H9 (cell line): Measurements from ENCODE around the gene VASP. TPM values are rescaled to one million over a fixed set of nuclear protein-coding genes. Genes with fewer than 3 reads are reported as not detected.

Experiments
- DNase-seq: peaks from one replicate; pipeline ENCODE4 v3.0.0-alpha.2; 2017
- H2AFZ ChIP-seq: one replicate; pipeline ENCODE4 v1.6.1; 2013; ENCODE audit warnings: mild to moderate bottlenecking, low read length, control low read depth, moderate library complexity
- H2AK5ac ChIP-seq: 2 replicates; pipeline ENCODE4 v1.6.1; 2013; ENCODE audit warnings: low read length, control low read depth, mixed read lengths; ENCODE audit not compliant: insufficient read length
- H2BK120ac ChIP-seq: one replicate; pipeline ENCODE4 v1.6.1; 2013; ENCODE audit warnings: low read depth, mild to moderate bottlenecking, low read length, control low read depth, inconsistent platforms; ENCODE audit not compliant: poor library complexity, severe bottlenecking
- H2BK12ac ChIP-seq: 2 replicates; pipeline ENCODE4 v1.6.1; 2013; ENCODE audit warnings: low read length, control low read depth, mixed read lengths, low read depth; ENCODE audit not compliant: insufficient read length
- H2BK15ac ChIP-seq: 2 replicates; pipeline ENCODE4 v1.6.1; 2013; ENCODE audit warnings: low read depth, low read length, control low read depth
- H2BK20ac ChIP-seq: one replicate; pipeline ENCODE4 v1.6.1; 2013; ENCODE audit warnings: low read depth, mild to moderate bottlenecking, low read length, control low read depth, inconsistent platforms; ENCODE audit not compliant: poor library complexity, severe bottlenecking
- H2BK5ac ChIP-seq: 2 replicates; pipeline ENCODE4 v1.6.1; 2013; ENCODE audit warnings: low read length, control low read depth, mixed read lengths; ENCODE audit not compliant: insufficient read length
- H3K14ac ChIP-seq: 2 replicates; pipeline ENCODE4 v1.6.1; 2013; ENCODE audit warnings: low read length, control low read depth; ENCODE audit not compliant: insufficient read depth
- H3K18ac ChIP-seq: 2 replicates; pipeline ENCODE4 v1.6.1; 2013; ENCODE audit warnings: low read depth, mild to moderate bottlenecking, mixed read lengths, low read length, control low read depth; ENCODE audit not compliant: insufficient read length
- H3K23ac ChIP-seq: 2 replicates; pipeline ENCODE4 v1.6.1; 2013; ENCODE audit warnings: low read length, control low read depth, mixed read lengths, low read depth; ENCODE audit not compliant: insufficient read length
- H3K23me2 ChIP-seq: 2 replicates; pipeline ENCODE4 v1.6.1; 2013; ENCODE audit warnings: low read depth, mild to moderate bottlenecking, mixed read lengths, low read length, control low read depth; ENCODE audit not compliant: insufficient read length, poor library complexity, severe bottlenecking
- H3K27ac ChIP-seq: 2 replicates; pipeline ENCODE4 v1.5.1; 2013; ENCODE audit warnings: low read length, control low read depth, mixed read lengths, low read depth; ENCODE audit not compliant: insufficient read length
- H3K27me3 ChIP-seq: 2 replicates; pipeline ENCODE4 v1.6.1; 2013; ENCODE audit warnings: low read length, control low read depth, inconsistent platforms; ENCODE audit not compliant: insufficient read depth
- H3K4ac ChIP-seq: 2 replicates; pipeline ENCODE4 v1.6.1; 2013; ENCODE audit warnings: low read depth, mild to moderate bottlenecking, control low read depth, inconsistent platforms, low read length, moderate library complexity
- H3K4me1 ChIP-seq: 2 replicates; pipeline ENCODE4 v1.6.1; 2013; ENCODE audit warnings: low read length, control low read depth, inconsistent platforms; ENCODE audit not compliant: insufficient read depth
- H3K4me2 ChIP-seq: 2 replicates; pipeline ENCODE4 v1.6.1; 2013; ENCODE audit warnings: low read length, control low read depth, mixed read lengths; ENCODE audit not compliant: insufficient read length, insufficient read depth
- H3K56ac ChIP-seq: 2 replicates; pipeline ENCODE4 v1.6.1; 2013; ENCODE audit warnings: low read depth, mild to moderate bottlenecking, mixed read lengths, low read length, control low read depth; ENCODE audit not compliant: insufficient read length
- H3K79me1 ChIP-seq: 2 replicates; pipeline ENCODE4 v1.6.1; 2013; ENCODE audit warnings: low read depth, mild to moderate bottlenecking, moderate library complexity, low read length, control low read depth, inconsistent platforms; ENCODE audit not compliant: insufficient read depth, poor library complexity, severe bottlenecking
- H3K79me2 ChIP-seq: 2 replicates; pipeline ENCODE4 v1.6.1; 2013; ENCODE audit warnings: low read length, control low read depth, inconsistent platforms; ENCODE audit not compliant: insufficient read depth
- H3K9ac ChIP-seq: 2 replicates; pipeline ENCODE4 v1.6.1; 2013; ENCODE audit warnings: low read length, control low read depth, mixed read lengths; ENCODE audit not compliant: insufficient read length; ENCODE audit errors: extremely low read depth
- H3K9me3 ChIP-seq: one replicate; pipeline ENCODE4 v1.6.1; 2013; ENCODE audit warnings: low read depth, low read length, inconsistent platforms; ENCODE audit not compliant: control insufficient read depth
- H3T11ph ChIP-seq: one replicate; pipeline ENCODE4 v1.6.1; 2013; ENCODE audit warnings: mild to moderate bottlenecking, low read length, control low read depth, inconsistent platforms
- H4K20me1 ChIP-seq: one replicate; pipeline ENCODE4 v1.6.1; 2013; ENCODE audit not compliant: control insufficient read depth, insufficient read length, insufficient read depth
- H4K5ac ChIP-seq: 2 replicates; pipeline ENCODE4 v1.6.1; 2013; ENCODE audit warnings: low read depth, mild to moderate bottlenecking, mixed read lengths, low read length, control low read depth; ENCODE audit not compliant: insufficient read length
- H4K8ac ChIP-seq: replicated peaks from 2 replicates; pipeline ENCODE4 v1.6.1; 2013; ENCODE audit warnings: low read length, control low read depth, mixed read lengths, low read depth; ENCODE audit not compliant: insufficient read length
- H4K91ac ChIP-seq: 2 replicates; pipeline ENCODE4 v1.6.1; 2013; ENCODE audit warnings: low read depth, mild to moderate bottlenecking, moderate library complexity, mixed read lengths, low read length, control low read depth; ENCODE audit not compliant: insufficient read length
- H3K27ac Mint-ChIP-seq, 3 experiments: 2 replicates in 2 of 3; 3 replicates in 1 of 3; pipeline ENCODE4 v1.8.0; 2020 to 2021; ENCODE audit warnings: mixed read lengths in 3 of 3, mild to moderate bottlenecking in 1 of 3, moderate library complexity in 1 of 3
- H3K27me3 Mint-ChIP-seq: 2 replicates; pipeline ENCODE4 v1.8.0; 2021; ENCODE audit warnings: low read depth, mild to moderate bottlenecking, moderate library complexity, mixed read lengths
- H3K36me3 Mint-ChIP-seq, 3 experiments: 2 replicates in 2 of 3; 3 replicates in 1 of 3; pipeline ENCODE4 v1.8.0; 2020 to 2021; ENCODE audit warnings: low read depth in 3 of 3, mixed read lengths in 3 of 3; ENCODE audit not compliant: insufficient read depth in 1 of 3
- H3K4me1 Mint-ChIP-seq, 2 experiments: 2 replicates each; pipeline ENCODE4 v1.8.0; 2020; ENCODE audit warnings: mixed read lengths in 2 of 2
- H3K4me3 Mint-ChIP-seq, 2 experiments: 2 replicates in 1 of 2; 3 replicates in 1 of 2; pipeline ENCODE4 v1.8.0; 2020 to 2021; ENCODE audit warnings: mild to moderate bottlenecking in 2 of 2, mixed read lengths in 2 of 2, moderate library complexity in 1 of 2
- H3K9me3 Mint-ChIP-seq, 2 experiments: 2 replicates in 1 of 2; 3 replicates in 1 of 2; pipeline ENCODE4 v1.8.0; 2020; ENCODE audit warnings: mild to moderate bottlenecking in 2 of 2, mixed read lengths in 2 of 2, moderate library complexity in 1 of 2
- CTCF ChIP-seq: fragments of 200-600 bp; sonication (generic); conservative IDR thresholded peaks from 3 replicates; pipeline ENCODE4 v1.8.0; 2021; ENCODE audit warnings: antibody characterized with exemption, mild to moderate bottlenecking
- WGBS: extraction: QIAGEN DNeasy Blood & Tissue Kit; methylation state at CpG from one replicate; pipeline ENCODE4 v1.1.7; 2013; ENCODE audit warnings: missing lambda C conversion rate, low lambda C conversion rate, mixed read lengths; ENCODE audit not compliant: insufficient read length; ENCODE audit errors: extremely low coverage; 5-methylcytosine and 5-hydroxymethylcytosine counted together
- total RNA-seq: library from RNA; stranded (reverse); gene quantifications from 2 replicates; pipeline ENCODE4 v1.2.1, GENCODE V29; 2021

The VASP gene
- total RNA-seq, 1 experiment from 2014 or later, result 157 TPM

- Mint-ChIP-seq H3K9me3 (no peaks in the 10 kb centered on the region), H3K4me3 (no peak overlapping the region), H3K27me3 (peaks cover 1% of the 10 kb centered on the region; the same call in 1 of the 2 replicates), H3K4me1 (peaks cover 22 to 26% of the 10 kb centered on the region in 2 experiments), H3K36me3 (no peaks in the 10 kb centered on the region; a peak in 1 of 7 replicates), H3K27ac (no peak overlapping the region)
- Histone ChIP-seq H3K4ac (no peak overlapping the region), H2BK120ac (no peak overlapping the region), H3K79me2 (no peaks in the 10 kb centered on the region), H3K4me2 (no peak overlapping the region), H3K23ac (no peak overlapping the region), H4K91ac (no peak overlapping the region), H2AFZ (no peak overlapping the region), H2AK5ac (no peak overlapping the region), H3K27ac (no peak overlapping the region), H4K20me1 (no peaks in the 10 kb centered on the region), H2BK5ac (no peak overlapping the region), H3K23me2 (no peaks in the 10 kb centered on the region), H3K56ac (no peak overlapping the region), H3K9me3 (no peaks in the 10 kb centered on the region), H2BK20ac (no peak overlapping the region), H3K9ac (no peak overlapping the region), H2BK12ac (no peak overlapping the region), H4K8ac (no peak overlapping the region), H3K14ac (no peak overlapping the region), H2BK15ac (no peak overlapping the region), H3K79me1 (no peaks in the 10 kb centered on the region), H3K4me1 (peaks cover 6% of the 10 kb centered on the region; the same call in 1 of the 2 replicates), H3K18ac (no peak overlapping the region), H3K27me3 (no peaks in the 10 kb centered on the region), H3T11ph (no peak overlapping the region), H4K5ac (no peak overlapping the region)
- WGBS, result no CpG with 5 or more reads among the region's 5 CpGs
- DNase-seq, result no peak
- no peak for TF ChIP-seq CTCF
These were observed 67.9 kb downstream of the VASP start for GRCh38 chr19:45575216-45575615.

Other genes with a start within 250 kb of the VASP start
- 0.13 TPM in 1 of 2 replicates, not detected in the other for gene CKM, start 184.6 kb upstream of the VASP start, total RNA-seq
- 3.8 and 4.8 TPM in 2 replicates for gene KLC3, start 166.7 kb upstream of the VASP start, total RNA-seq
- 94.4 and 98.7 TPM in 2 replicates for gene ERCC2, start 136.9 kb upstream of the VASP start, total RNA-seq
- gene PPP1R13L, start 102.4 kb upstream of the VASP start, total RNA-seq, result 40.4 and 42.6 TPM in 2 replicates
- gene POLR1G, start 100.8 kb upstream of the VASP start, total RNA-seq, result 43.4 and 48.7 TPM in 2 replicates
- 62.4 and 66.7 TPM in 2 replicates for gene ERCC1, start 83.6 kb upstream of the VASP start, total RNA-seq
- gene FOSB, start 39.5 kb upstream of the VASP start, total RNA-seq, result 1.7 and 2.5 TPM in 2 replicates
- gene RTN2, start 10.4 kb upstream of the VASP start, total RNA-seq, result 18.9 and 20.1 TPM in 2 replicates
- 7.7 and 8.1 TPM in 2 replicates for gene PPM1N, start 9.0 kb upstream of the VASP start, total RNA-seq
- 13.0 and 14.7 TPM in 2 replicates for gene OPA3, start 77.3 kb downstream of the VASP start, total RNA-seq
- gene GPR4, start 94.7 kb downstream of the VASP start, total RNA-seq, result 0.07 TPM in 1 of 2 replicates, not detected in the other
- gene EML2, start 131.9 kb downstream of the VASP start, total RNA-seq, result 19.1 and 22.6 TPM in 2 replicates
- 0.55 and 0.61 TPM in 2 replicates for gene GIPR, start 160.7 kb downstream of the VASP start, total RNA-seq
- gene SNRPD2, start 184.5 kb downstream of the VASP start, total RNA-seq, result 793 and 808 TPM in 2 replicates
- 13.7 and 14.1 TPM in 2 replicates for gene QPCTL, start 185.2 kb downstream of the VASP start, total RNA-seq
- gene FBXO46, start 223.4 kb downstream of the VASP start, total RNA-seq, result 43.6 and 43.9 TPM in 2 replicates
- 0.07 TPM in 1 of 2 replicates, not detected in the other for gene MEIOSIN, start 226.0 kb downstream of the VASP start, total RNA-seq